SK-N-SH (cell line): ENCODE results near the gene FAM83E.

ENCODE experiments used
- CTCF ChIP-seq: fragments of 200-600 bp; sonication (generic); IDR thresholded peaks from 2 replicates; pipeline ENCODE4 v1.6.1; 2017; ENCODE audit warnings: antibody characterized with exemption, mild to moderate bottlenecking, moderate library complexity
- MAX ChIP-seq: IDR thresholded peaks from 2 replicates; pipeline ENCODE4 v1.4.0; 2012; ENCODE audit warnings: low read depth
- POLR2AphosphoS5 ChIP-seq: IDR thresholded peaks from 2 replicates; pipeline ENCODE4 v1.6.1; 2012; ENCODE audit warnings: low read depth, low read length

- TF ChIP-seq POLR2AphosphoS5 (no peak), CTCF (no peak), MAX (no peak)
Measured at GRCh38 chr19:48600679-48601417, 14.0 kb downstream of the FAM83E start.
